Measurements from ENCODE around the gene BAZ2B. TPM values are rescaled to one million over a fixed set of nuclear protein-coding genes. Genes with fewer than 3 reads are reported as not detected.

BAZ2B gene
- total RNA-seq, 1 experiment from 2014 or later: 33.0 TPM

DNA sequence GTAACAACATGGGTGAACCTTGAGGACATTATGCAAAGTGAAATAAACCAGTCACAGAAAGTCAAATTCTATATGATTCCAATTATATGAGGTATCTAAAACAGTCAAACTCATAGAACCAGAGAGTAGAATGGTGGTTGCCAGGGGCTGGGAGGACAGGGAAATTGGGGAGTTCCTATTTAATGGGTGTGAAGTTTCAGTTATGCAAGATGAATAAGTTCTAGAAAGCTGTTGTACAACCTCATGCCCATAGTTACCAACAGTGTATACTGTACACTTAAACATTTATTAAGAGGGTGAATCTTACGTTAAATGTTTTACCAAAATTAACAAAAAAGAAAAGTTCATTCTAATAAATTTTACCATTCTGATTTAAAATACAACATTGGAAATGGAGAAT, 237.2 kb downstream of the BAZ2B start:
- Mint-ChIP-seq H3K4me3 (no peak overlapping the region), H3K36me3 (peaks cover 5% of the 10 kb centered on the region), H3K27ac (no peak overlapping the region), H3K27me3 (ENCODE audit: low read depth) (no peaks in the 10 kb centered on the region), H3K4me1 (no peaks in the 10 kb centered on the region), H3K9me3 (no peaks in the 10 kb centered on the region)
- CTCF ChIA-PET: interaction anchor here (0.5 kb wide), 1 partner anchor 1035 kb away, joined by 3 read pairs; no protein-coding TSS in a partner anchor
- POLR2A ChIA-PET: no interaction called here
- TF ChIP-seq, protein P1, sequence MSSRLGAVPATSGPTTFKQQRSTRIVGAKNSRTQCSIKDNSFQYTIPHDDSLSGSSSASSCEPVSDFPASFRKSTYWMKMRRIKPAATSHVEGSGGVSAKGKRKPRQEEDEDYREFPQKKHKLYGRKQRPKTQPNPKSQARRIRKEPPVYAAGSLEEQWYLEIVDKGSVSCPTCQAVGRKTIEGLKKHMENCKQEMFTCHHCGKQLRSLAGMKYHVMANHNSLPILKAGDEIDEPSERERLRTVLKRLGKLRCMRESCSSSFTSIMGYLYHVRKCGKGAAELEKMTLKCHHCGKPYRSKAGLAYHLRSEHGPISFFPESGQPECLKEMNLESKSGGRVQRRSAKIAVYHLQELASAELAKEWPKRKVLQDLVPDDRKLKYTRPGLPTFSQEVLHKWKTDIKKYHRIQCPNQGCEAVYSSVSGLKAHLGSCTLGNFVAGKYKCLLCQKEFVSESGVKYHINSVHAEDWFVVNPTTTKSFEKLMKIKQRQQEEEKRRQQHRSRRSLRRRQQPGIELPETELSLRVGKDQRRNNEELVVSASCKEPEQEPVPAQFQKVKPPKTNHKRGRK (CRISPR knock-in tag; IDR thresholded peaks at IDR 0.05; ENCODE audit: borderline replicate concordance): no peak
- TF ChIP-seq, protein P2, sequence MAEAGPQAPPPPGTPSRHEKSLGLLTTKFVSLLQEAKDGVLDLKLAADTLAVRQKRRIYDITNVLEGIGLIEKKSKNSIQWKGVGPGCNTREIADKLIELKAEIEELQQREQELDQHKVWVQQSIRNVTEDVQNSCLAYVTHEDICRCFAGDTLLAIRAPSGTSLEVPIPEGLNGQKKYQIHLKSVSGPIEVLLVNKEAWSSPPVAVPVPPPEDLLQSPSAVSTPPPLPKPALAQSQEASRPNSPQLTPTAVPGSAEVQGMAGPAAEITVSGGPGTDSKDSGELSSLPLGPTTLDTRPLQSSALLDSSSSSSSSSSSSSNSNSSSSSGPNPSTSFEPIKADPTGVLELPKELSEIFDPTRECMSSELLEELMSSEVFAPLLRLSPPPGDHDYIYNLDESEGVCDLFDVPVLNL (CRISPR knock-in tag; IDR thresholded peaks at IDR 0.05; ENCODE audit: borderline replicate concordance, low read depth): no peak
- TF ChIP-seq, protein P3, sequence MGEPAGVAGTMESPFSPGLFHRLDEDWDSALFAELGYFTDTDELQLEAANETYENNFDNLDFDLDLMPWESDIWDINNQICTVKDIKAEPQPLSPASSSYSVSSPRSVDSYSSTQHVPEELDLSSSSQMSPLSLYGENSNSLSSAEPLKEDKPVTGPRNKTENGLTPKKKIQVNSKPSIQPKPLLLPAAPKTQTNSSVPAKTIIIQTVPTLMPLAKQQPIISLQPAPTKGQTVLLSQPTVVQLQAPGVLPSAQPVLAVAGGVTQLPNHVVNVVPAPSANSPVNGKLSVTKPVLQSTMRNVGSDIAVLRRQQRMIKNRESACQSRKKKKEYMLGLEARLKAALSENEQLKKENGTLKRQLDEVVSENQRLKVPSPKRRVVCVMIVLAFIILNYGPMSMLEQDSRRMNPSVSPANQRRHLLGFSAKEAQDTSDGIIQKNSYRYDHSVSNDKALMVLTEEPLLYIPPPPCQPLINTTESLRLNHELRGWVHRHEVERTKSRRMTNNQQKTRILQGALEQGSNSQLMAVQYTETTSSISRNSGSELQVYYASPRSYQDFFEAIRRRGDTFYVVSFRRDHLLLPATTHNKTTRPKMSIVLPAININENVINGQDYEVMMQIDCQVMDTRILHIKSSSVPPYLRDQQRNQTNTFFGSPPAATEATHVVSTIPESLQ (CRISPR knock-in tag; IDR thresholded peaks at IDR 0.05): no peak
- TF ChIP-seq FOXP1 (CRISPR knock-in tag; IDR thresholded peaks at IDR 0.05; ENCODE audit: borderline replicate concordance): no peak
- no peak for TF ChIP-seq GTF2I (CRISPR knock-in tag; conservative IDR thresholded peaks at IDR 0.05)
- TF ChIP-seq TEAD4 (CRISPR knock-in tag; IDR thresholded peaks at IDR 0.05): no peak
- TF ChIP-seq, protein P4, sequence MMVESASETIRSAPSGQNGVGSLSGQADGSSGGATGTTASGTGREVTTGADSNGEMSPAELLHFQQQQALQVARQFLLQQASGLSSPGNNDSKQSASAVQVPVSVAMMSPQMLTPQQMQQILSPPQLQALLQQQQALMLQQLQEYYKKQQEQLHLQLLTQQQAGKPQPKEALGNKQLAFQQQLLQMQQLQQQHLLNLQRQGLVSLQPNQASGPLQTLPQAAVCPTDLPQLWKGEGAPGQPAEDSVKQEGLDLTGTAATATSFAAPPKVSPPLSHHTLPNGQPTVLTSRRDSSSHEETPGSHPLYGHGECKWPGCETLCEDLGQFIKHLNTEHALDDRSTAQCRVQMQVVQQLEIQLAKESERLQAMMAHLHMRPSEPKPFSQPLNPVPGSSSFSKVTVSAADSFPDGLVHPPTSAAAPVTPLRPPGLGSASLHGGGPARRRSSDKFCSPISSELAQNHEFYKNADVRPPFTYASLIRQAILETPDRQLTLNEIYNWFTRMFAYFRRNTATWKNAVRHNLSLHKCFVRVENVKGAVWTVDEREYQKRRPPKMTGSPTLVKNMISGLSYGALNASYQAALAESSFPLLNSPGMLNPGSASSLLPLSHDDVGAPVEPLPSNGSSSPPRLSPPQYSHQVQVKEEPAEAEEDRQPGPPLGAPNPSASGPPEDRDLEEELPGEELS (CRISPR knock-in tag; IDR thresholded peaks at IDR 0.05): no peak
- no peak for TF ChIP-seq EMX1 (CRISPR knock-in tag; IDR thresholded peaks at IDR 0.05)
- TF ChIP-seq, protein P5, sequence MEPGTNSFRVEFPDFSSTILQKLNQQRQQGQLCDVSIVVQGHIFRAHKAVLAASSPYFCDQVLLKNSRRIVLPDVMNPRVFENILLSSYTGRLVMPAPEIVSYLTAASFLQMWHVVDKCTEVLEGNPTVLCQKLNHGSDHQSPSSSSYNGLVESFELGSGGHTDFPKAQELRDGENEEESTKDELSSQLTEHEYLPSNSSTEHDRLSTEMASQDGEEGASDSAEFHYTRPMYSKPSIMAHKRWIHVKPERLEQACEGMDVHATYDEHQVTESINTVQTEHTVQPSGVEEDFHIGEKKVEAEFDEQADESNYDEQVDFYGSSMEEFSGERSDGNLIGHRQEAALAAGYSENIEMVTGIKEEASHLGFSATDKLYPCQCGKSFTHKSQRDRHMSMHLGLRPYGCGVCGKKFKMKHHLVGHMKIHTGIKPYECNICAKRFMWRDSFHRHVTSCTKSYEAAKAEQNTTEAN (CRISPR knock-in tag; IDR thresholded peaks at IDR 0.05): no peak
- no peak for TF ChIP-seq RORB (CRISPR knock-in tag; IDR thresholded peaks at IDR 0.05)
- DNase-seq (ENCODE audit: low spot score): no peak
- no peak for ATAC-seq

DNA sequence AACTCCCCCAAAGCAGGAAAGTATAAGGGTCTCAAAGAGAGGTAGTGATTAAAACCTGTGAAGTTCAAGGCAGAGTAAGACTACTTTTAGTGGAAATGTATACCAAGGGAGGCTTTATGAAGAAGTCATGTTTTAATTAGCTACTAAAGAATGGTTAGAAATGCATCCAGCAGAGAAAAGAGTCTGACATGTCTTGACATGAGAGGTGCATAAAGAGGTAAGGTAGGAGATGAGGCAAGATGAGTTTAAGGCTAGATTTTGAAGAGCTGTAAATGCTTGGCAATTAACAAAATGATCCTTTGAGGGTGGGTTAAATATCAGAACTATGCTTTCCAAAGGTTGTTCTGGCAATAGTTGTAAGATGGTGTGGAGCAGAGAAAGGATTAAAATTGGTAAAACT, 241.1 kb downstream of the BAZ2B start:
- peak overlapping the region; percentile 19; the same call in 1 of the 2 replicates for H3K27ac Mint-ChIP-seq
- H3K4me1 Mint-ChIP-seq: no peaks in the 10 kb centered on the region
- ATAC-seq (no peak), DNase-seq (ENCODE audit: low spot score) (no peak)
- TF ChIP-seq NFE2L1 (CRISPR knock-in tag; IDR thresholded peaks at IDR 0.05): no peak
- TF ChIP-seq OVOL2 (CRISPR knock-in tag; IDR thresholded peaks at IDR 0.05; ENCODE audit: borderline replicate concordance): no peak
- TF ChIP-seq ESRRA (CRISPR knock-in tag; IDR thresholded peaks at IDR 0.05; ENCODE audit: borderline replicate concordance): no peak
- no peak for TF ChIP-seq NFATC4 (CRISPR knock-in tag; IDR thresholded peaks at IDR 0.05)
- TF ChIP-seq, protein P6, sequence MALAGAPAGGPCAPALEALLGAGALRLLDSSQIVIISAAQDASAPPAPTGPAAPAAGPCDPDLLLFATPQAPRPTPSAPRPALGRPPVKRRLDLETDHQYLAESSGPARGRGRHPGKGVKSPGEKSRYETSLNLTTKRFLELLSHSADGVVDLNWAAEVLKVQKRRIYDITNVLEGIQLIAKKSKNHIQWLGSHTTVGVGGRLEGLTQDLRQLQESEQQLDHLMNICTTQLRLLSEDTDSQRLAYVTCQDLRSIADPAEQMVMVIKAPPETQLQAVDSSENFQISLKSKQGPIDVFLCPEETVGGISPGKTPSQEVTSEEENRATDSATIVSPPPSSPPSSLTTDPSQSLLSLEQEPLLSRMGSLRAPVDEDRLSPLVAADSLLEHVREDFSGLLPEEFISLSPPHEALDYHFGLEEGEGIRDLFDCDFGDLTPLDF (CRISPR knock-in tag; IDR thresholded peaks at IDR 0.05): no peak
- TF ChIP-seq, protein P7, sequence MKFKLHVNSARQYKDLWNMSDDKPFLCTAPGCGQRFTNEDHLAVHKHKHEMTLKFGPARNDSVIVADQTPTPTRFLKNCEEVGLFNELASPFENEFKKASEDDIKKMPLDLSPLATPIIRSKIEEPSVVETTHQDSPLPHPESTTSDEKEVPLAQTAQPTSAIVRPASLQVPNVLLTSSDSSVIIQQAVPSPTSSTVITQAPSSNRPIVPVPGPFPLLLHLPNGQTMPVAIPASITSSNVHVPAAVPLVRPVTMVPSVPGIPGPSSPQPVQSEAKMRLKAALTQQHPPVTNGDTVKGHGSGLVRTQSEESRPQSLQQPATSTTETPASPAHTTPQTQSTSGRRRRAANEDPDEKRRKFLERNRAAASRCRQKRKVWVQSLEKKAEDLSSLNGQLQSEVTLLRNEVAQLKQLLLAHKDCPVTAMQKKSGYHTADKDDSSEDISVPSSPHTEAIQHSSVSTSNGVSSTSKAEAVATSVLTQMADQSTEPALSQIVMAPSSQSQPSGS (CRISPR knock-in tag; IDR thresholded peaks at IDR 0.05; ENCODE audit: borderline replicate concordance, low read depth): no peak
- ChIA-PET CTCF (no interaction called here), POLR2A (no interaction called here)
- no peaks in the 10 kb centered on the region for H3K9me3 Mint-ChIP-seq
- H3K36me3 Mint-ChIP-seq: peaks cover 14% of the 10 kb centered on the region
- no peaks in the 10 kb centered on the region for H3K27me3 Mint-ChIP-seq (ENCODE audit: low read depth)
- H3K4me3 Mint-ChIP-seq: no peak overlapping the region

Data from WTC11 (cell line).